ENCODE results near the gene OSBPL5.

GRCh38 chr11:3111466-3111865, 53.6 kb downstream of the OSBPL5 start:
- TF ChIP-seq POLR2A (IDR thresholded peaks at IDR 0.05) (no peak), CTCF (IDR thresholded peaks at IDR 0.05 in 4 of 5, conservative IDR thresholded peaks at IDR 0.05 in 1 of 5) (no peak)

All from gastrocnemius medialis (tissue), 4 donors.